Suprapubic skin (tissue), 4 donors: ENCODE data around the gene DMXL2.

Experiments
- EP300 ChIP-seq: sonication (generic); formaldehyde crosslinking; IDR thresholded peaks from one replicate; pipeline ENCODE4 v1.6.1; 2017; ENCODE audit warnings: antibody characterized with exemption
- POLR2A ChIP-seq, 2 donors: fragments of 450-650 bp; IDR thresholded peaks; one replicate each; pipeline ENCODE4 v1.6.1; 2017; ENCODE audit warnings: antibody characterized with exemption in 2 of 2, mild to moderate bottlenecking in 2 of 2, moderate library complexity in 2 of 2
- POLR2AphosphoS5 ChIP-seq, 3 donors: sonication (generic); formaldehyde crosslinking; IDR thresholded peaks; one replicate each; pipeline ENCODE4 v1.6.1; 2017; ENCODE audit warnings: antibody characterized with exemption in 3 of 3
- TF ChIP-seq, protein P1 (sequence below), 2 donors: fragments of 200-600 bp in 1 of 2; fragments of 450-650 bp in 1 of 2; sonication (generic) in 1 of 2; IDR thresholded peaks; one replicate each; pipeline ENCODE4 v1.5.1; 2016 to 2019; ENCODE audit warnings: antibody characterized with exemption in 2 of 2, mild to moderate bottlenecking in 1 of 2, moderate library complexity in 1 of 2

DNA sequence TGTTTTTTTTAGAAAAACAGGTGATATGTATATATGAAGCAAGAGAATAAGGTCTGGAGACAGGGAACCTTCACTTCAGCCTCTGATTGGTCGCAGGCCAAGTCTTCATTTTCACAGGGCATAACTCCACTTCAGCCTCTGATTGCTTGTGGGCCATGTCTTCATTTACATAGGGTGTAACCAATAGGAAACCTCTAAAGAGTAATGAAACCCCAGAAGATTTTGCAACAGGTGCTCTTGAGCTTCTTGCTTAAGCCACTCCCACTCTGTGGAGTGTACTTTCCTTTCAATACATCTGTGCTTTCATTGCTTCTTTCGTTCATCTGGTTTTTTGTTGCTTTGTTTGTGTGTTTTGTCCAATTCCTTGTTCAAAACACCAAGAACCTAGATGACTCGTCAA lies 36.1 kb upstream of the DMXL2 start:
- TF ChIP-seq POLR2A (IDR thresholded peaks at IDR 0.05), result no peak
- TF ChIP-seq POLR2AphosphoS5 (IDR thresholded peaks at IDR 0.05), result no peak
- TF ChIP-seq, protein P1, sequence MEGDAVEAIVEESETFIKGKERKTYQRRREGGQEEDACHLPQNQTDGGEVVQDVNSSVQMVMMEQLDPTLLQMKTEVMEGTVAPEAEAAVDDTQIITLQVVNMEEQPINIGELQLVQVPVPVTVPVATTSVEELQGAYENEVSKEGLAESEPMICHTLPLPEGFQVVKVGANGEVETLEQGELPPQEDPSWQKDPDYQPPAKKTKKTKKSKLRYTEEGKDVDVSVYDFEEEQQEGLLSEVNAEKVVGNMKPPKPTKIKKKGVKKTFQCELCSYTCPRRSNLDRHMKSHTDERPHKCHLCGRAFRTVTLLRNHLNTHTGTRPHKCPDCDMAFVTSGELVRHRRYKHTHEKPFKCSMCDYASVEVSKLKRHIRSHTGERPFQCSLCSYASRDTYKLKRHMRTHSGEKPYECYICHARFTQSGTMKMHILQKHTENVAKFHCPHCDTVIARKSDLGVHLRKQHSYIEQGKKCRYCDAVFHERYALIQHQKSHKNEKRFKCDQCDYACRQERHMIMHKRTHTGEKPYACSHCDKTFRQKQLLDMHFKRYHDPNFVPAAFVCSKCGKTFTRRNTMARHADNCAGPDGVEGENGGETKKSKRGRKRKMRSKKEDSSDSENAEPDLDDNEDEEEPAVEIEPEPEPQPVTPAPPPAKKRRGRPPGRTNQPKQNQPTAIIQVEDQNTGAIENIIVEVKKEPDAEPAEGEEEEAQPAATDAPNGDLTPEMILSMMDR (IDR thresholded peaks at IDR 0.05), result no peak
- TF ChIP-seq EP300, result no peak
